Gastroesophageal sphincter (tissue), 3 donors: Measurements from ENCODE around the gene CASP3.

ENCODE experiments used
- POLR2A ChIP-seq, 2 donors: fragments of 450-650 bp; IDR thresholded peaks; one replicate each; pipeline ENCODE4 v1.6.1; 2017; ENCODE audit warnings: antibody characterized with exemption in 2 of 2, mild to moderate bottlenecking in 2 of 2, moderate library complexity in 1 of 2
- TF ChIP-seq, protein P1 (sequence below), 4 experiments: fragments of 200-600 bp in 2 of 4; fragments of 450-650 bp in 2 of 4; sonication (generic) in 1 of 4; IDR thresholded peaks; one replicate each; pipeline ENCODE4 v1.5.1; 2017 to 2019; ENCODE audit warnings: antibody characterized with exemption in 4 of 4, mild to moderate bottlenecking in 2 of 4, moderate library complexity in 2 of 4

DNA sequence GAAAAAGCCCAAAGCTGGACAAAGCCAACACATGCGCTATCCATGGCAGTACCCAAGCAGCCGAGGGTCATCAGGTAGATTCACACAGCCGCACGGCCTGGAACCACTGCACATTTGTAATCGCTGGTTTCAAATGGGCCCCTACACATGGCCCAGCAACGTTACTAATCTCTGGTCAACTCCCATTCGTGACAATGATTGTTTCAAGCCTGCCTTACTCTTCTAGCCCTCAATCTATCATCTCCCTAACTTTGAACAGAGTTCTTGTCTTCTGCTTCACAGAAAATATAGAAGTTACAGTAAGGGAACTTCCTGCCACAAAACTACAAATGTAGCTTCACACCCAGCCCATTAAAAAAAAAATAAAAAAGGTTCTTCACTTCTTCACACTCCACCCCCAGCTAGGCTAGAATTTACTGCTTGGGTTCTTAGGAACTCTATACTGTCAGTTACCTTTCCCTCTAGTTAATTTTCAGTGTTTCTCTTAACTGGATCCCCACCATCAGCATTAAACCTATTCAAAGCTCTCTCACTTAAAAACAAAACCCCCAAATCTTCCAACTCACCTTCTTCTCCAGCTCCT lies 24.2 kb downstream of the CASP3 start:
- TF ChIP-seq, protein P1, sequence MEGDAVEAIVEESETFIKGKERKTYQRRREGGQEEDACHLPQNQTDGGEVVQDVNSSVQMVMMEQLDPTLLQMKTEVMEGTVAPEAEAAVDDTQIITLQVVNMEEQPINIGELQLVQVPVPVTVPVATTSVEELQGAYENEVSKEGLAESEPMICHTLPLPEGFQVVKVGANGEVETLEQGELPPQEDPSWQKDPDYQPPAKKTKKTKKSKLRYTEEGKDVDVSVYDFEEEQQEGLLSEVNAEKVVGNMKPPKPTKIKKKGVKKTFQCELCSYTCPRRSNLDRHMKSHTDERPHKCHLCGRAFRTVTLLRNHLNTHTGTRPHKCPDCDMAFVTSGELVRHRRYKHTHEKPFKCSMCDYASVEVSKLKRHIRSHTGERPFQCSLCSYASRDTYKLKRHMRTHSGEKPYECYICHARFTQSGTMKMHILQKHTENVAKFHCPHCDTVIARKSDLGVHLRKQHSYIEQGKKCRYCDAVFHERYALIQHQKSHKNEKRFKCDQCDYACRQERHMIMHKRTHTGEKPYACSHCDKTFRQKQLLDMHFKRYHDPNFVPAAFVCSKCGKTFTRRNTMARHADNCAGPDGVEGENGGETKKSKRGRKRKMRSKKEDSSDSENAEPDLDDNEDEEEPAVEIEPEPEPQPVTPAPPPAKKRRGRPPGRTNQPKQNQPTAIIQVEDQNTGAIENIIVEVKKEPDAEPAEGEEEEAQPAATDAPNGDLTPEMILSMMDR (IDR thresholded peaks at IDR 0.05) = no peak
- TF ChIP-seq POLR2A (IDR thresholded peaks at IDR 0.05) = no peak
